T-helper 17 cell (primary cell): ENCODE results near the gene TMBIM6. TPM values are rescaled to one million over a fixed set of nuclear protein-coding genes. Genes with fewer than 3 reads are reported as not detected.

ENCODE experiments used
- ATAC-seq: fragments of 150-1000 bp; cut with Tn5 transposase; 2 replicates; pipeline ENCODE4 v1.10.0; 2021; ENCODE audit warnings: mild to moderate bottlenecking, moderate library complexity
- DNase-seq, 3 donors: peaks; one replicate each; pipeline versions ENCODE4 v3.0.0 to v3.0.0-alpha.2; 2020 to 2021
- H3K9me3 ChIP-seq: one replicate; pipeline ENCODE4 v1.7.0; 2013; ENCODE audit warnings: low read length, mild to moderate bottlenecking; ENCODE audit not compliant: control insufficient read depth, poor library complexity, severe bottlenecking
- H3K27ac Mint-ChIP-seq: one replicate; pipeline ENCODE4 v1.8.0; 2022; ENCODE audit warnings: mild to moderate bottlenecking, moderate library complexity, mixed read lengths
- H3K27me3 Mint-ChIP-seq: one replicate; pipeline ENCODE4 v1.8.0; 2022; ENCODE audit warnings: mixed read lengths
- H3K36me3 Mint-ChIP-seq: one replicate; pipeline ENCODE4 v1.8.0; 2022; ENCODE audit warnings: low read depth, mixed read lengths
- H3K4me1 Mint-ChIP-seq: one replicate; pipeline ENCODE4 v1.8.0; 2022; ENCODE audit warnings: mild to moderate bottlenecking, mixed read lengths
- H3K4me3 Mint-ChIP-seq: one replicate; pipeline ENCODE4 v1.8.0; 2022; ENCODE audit warnings: mild to moderate bottlenecking, moderate library complexity, mixed read lengths
- total RNA-seq, 4 donors: library from RNA in 2 of 4; stranded (reverse) in 2 of 4; gene quantifications; one replicate each; pipeline ENCODE4 v1.2.3 and lab custom pipeline; 2022 to 2026

TMBIM6 gene
- total RNA-seq, 2 donors from 2014 or later = 325 to 376 TPM

DNA sequence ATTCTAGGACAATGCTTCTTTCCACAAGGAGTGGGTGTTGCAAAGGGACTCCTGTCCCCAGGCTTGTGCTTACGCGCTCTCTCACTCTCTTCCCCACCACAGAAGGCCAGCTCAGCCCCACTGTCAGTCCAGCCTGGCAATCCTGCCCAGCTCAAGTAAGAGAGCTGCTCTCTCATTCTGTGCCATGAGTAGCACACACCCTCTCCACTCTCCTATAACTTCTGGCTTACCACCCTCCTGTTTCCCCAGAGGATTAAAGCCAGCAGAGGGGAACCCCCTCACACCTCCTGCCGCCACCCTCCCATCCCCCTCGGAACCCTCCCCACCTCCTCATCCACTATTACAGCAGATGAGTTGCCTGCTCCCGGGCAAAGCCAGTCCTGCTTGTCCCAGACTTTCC is 69.8 kb downstream of the TMBIM6 start:
- Mint-ChIP-seq H3K4me1 (peaks cover 15% of the 10 kb centered on the region), H3K27me3 (no peaks in the 10 kb centered on the region), H3K27ac (no peak overlapping the region), H3K36me3 (peaks cover 4% of the 10 kb centered on the region), H3K4me3 (no peak overlapping the region)
- DNase-seq (no peak), ATAC-seq (no peak)
- no peaks in the 10 kb centered on the region for H3K9me3 ChIP-seq

DNA sequence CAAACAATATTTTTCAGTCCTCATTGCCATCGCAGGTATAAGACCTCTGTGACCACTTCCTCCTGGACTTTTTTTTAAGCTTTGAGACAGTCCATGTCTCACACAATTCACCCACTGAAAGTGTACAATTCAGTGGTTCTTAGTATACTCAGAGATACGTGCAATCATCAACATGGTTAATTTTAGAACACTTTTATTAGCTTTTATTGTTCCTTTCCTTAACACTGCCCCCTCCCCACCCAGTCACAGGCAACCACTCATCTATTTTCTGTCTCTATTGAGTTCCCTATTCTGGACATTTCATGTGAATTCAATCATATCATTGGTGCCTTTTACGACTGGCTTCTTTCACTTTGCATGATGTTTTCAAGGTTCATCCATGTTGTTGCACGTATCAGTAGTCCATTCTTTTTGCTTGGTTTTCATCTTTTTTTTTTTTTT is 70.6 kb downstream of the TMBIM6 start:
- H3K9me3 ChIP-seq = no peaks in the 10 kb centered on the region
- Mint-ChIP-seq H3K27ac (no peak overlapping the region), H3K4me1 (peaks cover 15% of the 10 kb centered on the region), H3K36me3 (peaks cover 4% of the 10 kb centered on the region), H3K4me3 (no peak overlapping the region), H3K27me3 (no peaks in the 10 kb centered on the region)
- no peak for DNase-seq
- no peak for ATAC-seq

DNA sequence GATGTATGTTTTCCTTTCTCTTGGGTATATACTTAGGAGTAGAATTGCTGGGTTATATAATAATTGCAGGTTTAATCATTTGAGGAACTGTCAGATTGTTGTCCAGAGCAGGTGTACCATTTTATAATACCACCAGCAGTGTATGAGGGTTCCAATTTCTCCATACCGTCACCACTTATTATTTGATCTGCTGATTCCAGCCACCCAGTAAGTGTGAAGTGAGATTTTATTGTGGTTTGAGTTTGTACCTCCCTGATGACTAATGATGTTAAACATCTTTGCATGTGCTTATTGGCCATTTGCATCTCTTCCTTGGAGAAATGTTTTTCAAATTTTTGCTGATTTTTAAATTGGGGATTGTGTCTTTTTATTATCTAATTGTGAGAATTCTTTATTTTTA is 71.8 kb downstream of the TMBIM6 start:
- H3K27ac Mint-ChIP-seq = no peak overlapping the region
- peaks cover 4% of the 10 kb centered on the region for H3K36me3 Mint-ChIP-seq
- peaks cover 15% of the 10 kb centered on the region for H3K4me1 Mint-ChIP-seq
- ATAC-seq = no peak
- H3K27me3 Mint-ChIP-seq = no peaks in the 10 kb centered on the region
- no peak for DNase-seq
- H3K9me3 ChIP-seq = no peaks in the 10 kb centered on the region
- no peak overlapping the region for H3K4me3 Mint-ChIP-seq

Other genes starting within 250 kb of the TMBIM6 start
- 1 to 10 TPM; 2.7 to 3.1 TPM for gene KCNH3, start 202.5 kb upstream of the TMBIM6 start, total RNA-seq
- 10 to 100 TPM; 78.0 to 92.2 TPM for gene MCRS1, start 173.4 kb upstream of the TMBIM6 start, total RNA-seq
- gene FAM186B, start 135.9 kb upstream of the TMBIM6 start, total RNA-seq = under 1 TPM; 0.37 to 0.39 TPM
- 1 to 10 TPM; 5.6 to 7.1 TPM for gene PRPF40B, start 118.0 kb upstream of the TMBIM6 start, total RNA-seq
- gene FMNL3, start 34.2 kb upstream of the TMBIM6 start, total RNA-seq = 10 to 100 TPM; 17.0 to 19.7 TPM
- 1 to 10 TPM; 8.7 to 9.3 TPM for gene NCKAP5L, start 86.9 kb downstream of the TMBIM6 start, total RNA-seq
- gene BCDIN3D, start 101.5 kb downstream of the TMBIM6 start, total RNA-seq = 1 to 10 TPM; 3.6 to 4.9 TPM
- under 1 TPM; 0.05 to 0.68 TPM for gene FAIM2, start 162.3 kb downstream of the TMBIM6 start, total RNA-seq
- not detected for gene AQP2, start 209.2 kb downstream of the TMBIM6 start, total RNA-seq
- gene AQP5, start 220.3 kb downstream of the TMBIM6 start, total RNA-seq = not detected
- not detected for gene AQP6, start 231.4 kb downstream of the TMBIM6 start, total RNA-seq